Measurements from ENCODE around the gene C1QB.

DNA sequence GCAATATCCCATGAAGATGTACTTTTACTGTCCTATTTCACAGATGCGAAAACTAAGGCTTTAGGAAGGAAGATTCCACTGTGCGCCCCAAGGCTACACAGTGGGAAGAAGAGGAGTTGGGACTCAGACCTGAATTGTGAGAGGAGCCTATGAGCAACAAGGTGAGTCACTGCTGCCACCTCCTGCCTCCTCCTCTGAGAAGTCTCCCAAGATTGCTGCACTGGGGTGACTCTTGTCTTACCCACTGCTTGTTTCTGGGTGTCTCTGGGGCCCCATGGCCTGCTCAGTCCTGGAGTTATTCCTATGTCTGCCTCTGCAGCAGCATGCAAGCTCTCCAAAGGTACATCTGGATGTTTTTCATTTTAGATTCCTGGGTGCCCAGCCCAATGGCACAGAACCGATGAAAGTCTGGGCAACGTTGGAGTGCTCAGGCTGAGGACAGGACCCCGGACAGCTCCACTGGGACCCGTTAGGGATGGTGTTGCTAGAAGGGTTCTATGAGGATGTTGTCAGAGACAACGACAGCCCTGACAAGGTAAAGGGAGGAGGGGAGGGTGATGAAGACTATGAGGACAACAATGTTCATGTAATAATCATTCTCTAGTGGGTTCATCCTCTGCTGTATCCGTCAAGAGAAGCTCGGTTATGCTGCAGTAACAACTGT lies 27.6 kb upstream of the C1QB start:
- TF ChIP-seq, protein P1, sequence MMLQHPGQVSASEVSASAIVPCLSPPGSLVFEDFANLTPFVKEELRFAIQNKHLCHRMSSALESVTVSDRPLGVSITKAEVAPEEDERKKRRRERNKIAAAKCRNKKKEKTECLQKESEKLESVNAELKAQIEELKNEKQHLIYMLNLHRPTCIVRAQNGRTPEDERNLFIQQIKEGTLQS (IDR thresholded peaks at IDR 0.05), result no peak
- TF ChIP-seq, protein P2, sequence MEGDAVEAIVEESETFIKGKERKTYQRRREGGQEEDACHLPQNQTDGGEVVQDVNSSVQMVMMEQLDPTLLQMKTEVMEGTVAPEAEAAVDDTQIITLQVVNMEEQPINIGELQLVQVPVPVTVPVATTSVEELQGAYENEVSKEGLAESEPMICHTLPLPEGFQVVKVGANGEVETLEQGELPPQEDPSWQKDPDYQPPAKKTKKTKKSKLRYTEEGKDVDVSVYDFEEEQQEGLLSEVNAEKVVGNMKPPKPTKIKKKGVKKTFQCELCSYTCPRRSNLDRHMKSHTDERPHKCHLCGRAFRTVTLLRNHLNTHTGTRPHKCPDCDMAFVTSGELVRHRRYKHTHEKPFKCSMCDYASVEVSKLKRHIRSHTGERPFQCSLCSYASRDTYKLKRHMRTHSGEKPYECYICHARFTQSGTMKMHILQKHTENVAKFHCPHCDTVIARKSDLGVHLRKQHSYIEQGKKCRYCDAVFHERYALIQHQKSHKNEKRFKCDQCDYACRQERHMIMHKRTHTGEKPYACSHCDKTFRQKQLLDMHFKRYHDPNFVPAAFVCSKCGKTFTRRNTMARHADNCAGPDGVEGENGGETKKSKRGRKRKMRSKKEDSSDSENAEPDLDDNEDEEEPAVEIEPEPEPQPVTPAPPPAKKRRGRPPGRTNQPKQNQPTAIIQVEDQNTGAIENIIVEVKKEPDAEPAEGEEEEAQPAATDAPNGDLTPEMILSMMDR (IDR thresholded peaks at IDR 0.05; ENCODE audit: low read depth, low read length, missing input control), result no peak
- TF ChIP-seq GABPA (IDR thresholded peaks at IDR 0.05 in 1 of 2, conservative IDR thresholded peaks at IDR 0.05 in 1 of 2) (no peak), NR2F2 (IDR thresholded peaks at IDR 0.05) (no peak), YY1 (IDR thresholded peaks at IDR 0.05) (no peak), TAF1 (conservative IDR thresholded peaks at IDR 0.05) (no peak), RAD21 (IDR thresholded peaks at IDR 0.05) (no peak), JUND (IDR thresholded peaks at IDR 0.05) (no peak)
- TF ChIP-seq, protein P3, sequence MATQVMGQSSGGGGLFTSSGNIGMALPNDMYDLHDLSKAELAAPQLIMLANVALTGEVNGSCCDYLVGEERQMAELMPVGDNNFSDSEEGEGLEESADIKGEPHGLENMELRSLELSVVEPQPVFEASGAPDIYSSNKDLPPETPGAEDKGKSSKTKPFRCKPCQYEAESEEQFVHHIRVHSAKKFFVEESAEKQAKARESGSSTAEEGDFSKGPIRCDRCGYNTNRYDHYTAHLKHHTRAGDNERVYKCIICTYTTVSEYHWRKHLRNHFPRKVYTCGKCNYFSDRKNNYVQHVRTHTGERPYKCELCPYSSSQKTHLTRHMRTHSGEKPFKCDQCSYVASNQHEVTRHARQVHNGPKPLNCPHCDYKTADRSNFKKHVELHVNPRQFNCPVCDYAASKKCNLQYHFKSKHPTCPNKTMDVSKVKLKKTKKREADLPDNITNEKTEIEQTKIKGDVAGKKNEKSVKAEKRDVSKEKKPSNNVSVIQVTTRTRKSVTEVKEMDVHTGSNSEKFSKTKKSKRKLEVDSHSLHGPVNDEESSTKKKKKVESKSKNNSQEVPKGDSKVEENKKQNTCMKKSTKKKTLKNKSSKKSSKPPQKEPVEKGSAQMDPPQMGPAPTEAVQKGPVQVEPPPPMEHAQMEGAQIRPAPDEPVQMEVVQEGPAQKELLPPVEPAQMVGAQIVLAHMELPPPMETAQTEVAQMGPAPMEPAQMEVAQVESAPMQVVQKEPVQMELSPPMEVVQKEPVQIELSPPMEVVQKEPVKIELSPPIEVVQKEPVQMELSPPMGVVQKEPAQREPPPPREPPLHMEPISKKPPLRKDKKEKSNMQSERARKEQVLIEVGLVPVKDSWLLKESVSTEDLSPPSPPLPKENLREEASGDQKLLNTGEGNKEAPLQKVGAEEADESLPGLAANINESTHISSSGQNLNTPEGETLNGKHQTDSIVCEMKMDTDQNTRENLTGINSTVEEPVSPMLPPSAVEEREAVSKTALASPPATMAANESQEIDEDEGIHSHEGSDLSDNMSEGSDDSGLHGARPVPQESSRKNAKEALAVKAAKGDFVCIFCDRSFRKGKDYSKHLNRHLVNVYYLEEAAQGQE (IDR thresholded peaks at IDR 0.05), result peak; percentile 85

All from liver (tissue), 3 donors.